SK-N-SH (cell line): Measurements from ENCODE around the gene CD38. TPM values are rescaled to one million over a fixed set of nuclear protein-coding genes. Genes with fewer than 3 reads are reported as not detected.

Experiments
- CTCF ChIA-PET: fragments of 300-600, 350-600 bp; formaldehyde crosslinking; extraction: SDS; loops from one replicate; lab custom pipeline; 2021; lab: Yijun Ruan, JAX
- POLR2A ChIA-PET: fragments of 350-600 bp; sonication (Branson Sonifier 250); formaldehyde crosslinking; extraction: SDS; loops from one replicate; lab custom pipeline; 2020; ENCODE audit warnings: antibody characterized with exemption, inconsistent platforms; lab: Yijun Ruan, JAX
- DNase-seq: peaks from one replicate; pipeline ENCODE4 v3.0.0; 2012
- H2AFZ ChIP-seq: fragments of 200-600 bp; sonication (generic); 2 replicates; pipeline ENCODE4 v1.8.1; 2016; ENCODE audit warnings: antibody characterized with exemption, mild to moderate bottlenecking, low read depth
- H3F3A ChIP-seq: fragments of 200-600 bp; sonication (generic); replicated peaks from 2 replicates; pipeline ENCODE3; 2016; ENCODE audit warnings: antibody characterized with exemption, mild to moderate bottlenecking; ENCODE audit not compliant: insufficient read depth
- H3K27ac ChIP-seq, 2 experiments: fragments of 200-500 bp in 1 of 2; fragments of 200-600 bp in 1 of 2; sonication (Bioruptor generic) in 1 of 2; sonication (generic), shearing (Covaris generic) in 1 of 2; 2 replicates each; pipeline versions ENCODE4 v1.5.1 to v1.6.1; 2014 to 2016; ENCODE audit warnings: low read depth in 2 of 2, inconsistent platforms in 1 of 2, low read length in 1 of 2, mild to moderate bottlenecking in 1 of 2, mixed read lengths in 1 of 2
- H3K27me3 ChIP-seq: fragments of 200-600 bp; sonication (generic), shearing (Covaris generic); 2 replicates; pipeline ENCODE4 v1.6.1; 2016; ENCODE audit warnings: mixed run types; ENCODE audit not compliant: insufficient read depth
- H3K36me3 ChIP-seq, 2 experiments: fragments of 200-500 bp in 1 of 2; fragments of 200-600 bp in 1 of 2; sonication (Bioruptor generic) in 1 of 2; sonication (generic) in 1 of 2; replicated peaks in 1 of 2; 2 replicates each; pipeline versions ENCODE3 to v1.5.1; 2014 to 2016; ENCODE audit warnings: low read length in 1 of 2, mild to moderate bottlenecking in 1 of 2; ENCODE audit not compliant: insufficient read depth in 2 of 2, control insufficient read depth in 1 of 2
- H3K4me1 ChIP-seq, 2 experiments: fragments of 200-500 bp in 1 of 2; fragments of 200-600 bp in 1 of 2; sonication (Bioruptor generic) in 1 of 2; sonication (generic), shearing (Covaris generic) in 1 of 2; 2 replicates each; pipeline versions ENCODE4 v1.5.1 to v1.6.1; 2014 to 2016; ENCODE audit warnings: low read depth in 1 of 2, low read length in 1 of 2, mixed run types in 1 of 2; ENCODE audit not compliant: insufficient read depth in 2 of 2, control insufficient read depth in 1 of 2
- H3K4me2 ChIP-seq: fragments of 200-600 bp; sonication (generic), shearing (Covaris generic); 2 replicates; pipeline ENCODE4 v1.6.1; 2017; ENCODE audit warnings: mixed run types
- H3K4me3 ChIP-seq, 2 experiments: fragments of 200-500 bp in 1 of 2; fragments of 200-600 bp in 1 of 2; sonication (Bioruptor generic) in 1 of 2; sonication (generic), shearing (Covaris generic) in 1 of 2; 2 replicates each; pipeline versions ENCODE4 v1.5.1 to v1.8.1; 2014 to 2016; ENCODE audit warnings: low read depth in 2 of 2, inconsistent platforms in 1 of 2, low read length in 1 of 2, mild to moderate bottlenecking in 1 of 2, mixed read lengths in 1 of 2, moderate library complexity in 1 of 2
- H3K79me2 ChIP-seq: fragments of 200-600 bp; sonication (generic); 2 replicates; pipeline ENCODE4 v1.8.1; 2017; ENCODE audit warnings: mild to moderate bottlenecking; ENCODE audit not compliant: insufficient read depth
- H3K9ac ChIP-seq: fragments of 200-600 bp; sonication (generic); 2 replicates; pipeline ENCODE4 v1.6.1; 2017; ENCODE audit warnings: mixed run types
- H3K9me2 ChIP-seq: fragments of 200-600 bp; sonication (generic); 2 replicates; pipeline ENCODE4 v1.6.1; 2017; ENCODE audit warnings: mixed run types
- H3K9me3 ChIP-seq: fragments of 200-600 bp; sonication (generic); 2 replicates; pipeline ENCODE4 v1.6.1; 2017; ENCODE audit warnings: mixed run types, mild to moderate bottlenecking, moderate library complexity
- H4K20me1 ChIP-seq: fragments of 200-600 bp; sonication (generic); 2 replicates; pipeline ENCODE4 v1.6.1; 2017; ENCODE audit warnings: mild to moderate bottlenecking, mixed run types; ENCODE audit not compliant: insufficient read depth
- CHD2 ChIP-seq: fragments of 150-350 bp; IDR thresholded peaks from 2 replicates; pipeline ENCODE4 v1.6.1; 2018; ENCODE audit warnings: low read length; ENCODE audit not compliant: partially characterized antibody
- ELF1 ChIP-seq: IDR thresholded peaks from 2 replicates; pipeline ENCODE4 v1.4.0; 2012
- IRF3 ChIP-seq: fragments of 150-350 bp; IDR thresholded peaks from 2 replicates; pipeline ENCODE4 v1.6.1; 2016; ENCODE audit warnings: mild to moderate bottlenecking, low read depth, low read length
- MEF2A ChIP-seq: IDR thresholded peaks from 2 replicates; pipeline ENCODE4 v1.4.0; 2012; ENCODE audit warnings: low read depth, borderline replicate concordance
- NFIC ChIP-seq: IDR thresholded peaks from 2 replicates; pipeline ENCODE4 v1.4.0; 2012; ENCODE audit warnings: borderline replicate concordance
- PBX3 ChIP-seq: IDR thresholded peaks from 2 replicates; pipeline ENCODE4; 2012
- RCOR1 ChIP-seq: fragments of 150-350 bp; IDR thresholded peaks from 2 replicates; pipeline ENCODE4 v1.6.1; 2017; ENCODE audit warnings: antibody characterized with exemption, low read length
- RXRA ChIP-seq: IDR thresholded peaks from 2 replicates; pipeline ENCODE4 v1.4.0; 2012; ENCODE audit warnings: low read depth, mild to moderate bottlenecking, borderline replicate concordance
- TAF1 ChIP-seq: IDR thresholded peaks from 2 replicates; pipeline ENCODE4 v1.6.1; 2012; ENCODE audit warnings: low read depth, mild to moderate bottlenecking, low read length, moderate library complexity, borderline replicate concordance
- TCF12 ChIP-seq: IDR thresholded peaks from 2 replicates; pipeline ENCODE4 v1.4.0; 2012
- USF2 ChIP-seq: fragments of 150-350 bp; IDR thresholded peaks from 2 replicates; pipeline ENCODE4 v1.6.1; 2017; ENCODE audit warnings: antibody characterized with exemption, low read length, low read depth, borderline replicate concordance
- YY1 ChIP-seq: IDR thresholded peaks from 2 replicates; pipeline ENCODE4 v1.4.0; 2012; ENCODE audit warnings: low read depth, mild to moderate bottlenecking
- WGBS: methylation state at CpG from one replicate; pipeline ENCODE4 v1.1.6; 2017; ENCODE audit warnings: low lambda C conversion rate; 5-methylcytosine and 5-hydroxymethylcytosine counted together
- polyA plus RNA-seq, 3 experiments: library from polyadenylated mRNA; depleted of rRNA; stranded (reverse); fragments of >200 nt; gene quantifications; 2 replicates each; pipeline ENCODE4 v1.2.3, GENCODE V29; 2012
- TF ChIP-seq, protein P1 (sequence below): IDR thresholded peaks from 2 replicates; pipeline ENCODE4 v1.4.0; 2012; ENCODE audit warnings: low read depth
- TF ChIP-seq, protein P2 (sequence below): IDR thresholded peaks from 2 replicates; pipeline ENCODE4 v1.4.0; 2012; ENCODE audit warnings: low read depth, borderline replicate concordance

The CD38 gene
- polyA plus RNA-seq, 1 of the 3 experiments (the other 2 are of a cell fraction): 0.02 TPM

GRCh38 chr4:15870921-15871664 is 93.0 kb downstream of the CD38 start:
- no peak overlapping the region for H3K27ac ChIP-seq
- CTCF ChIA-PET: interaction anchor here (1.0 to 5.7 kb wide), 5 partner anchors 11 to 89 kb away, joined by 3 to 35 read pairs (median 3); no protein-coding TSS in a partner anchor
- H3K4me3 ChIP-seq: no peak overlapping the region
- H3K36me3 ChIP-seq: no peaks in the 10 kb centered on the region
- H3K27me3 ChIP-seq: no peaks in the 10 kb centered on the region
- DNase-seq: no peak
- H3K79me2 ChIP-seq: no peaks in the 10 kb centered on the region
- no peaks in the 10 kb centered on the region for H4K20me1 ChIP-seq
- 77% methylated on average over 4 of the region's 4 CpGs for WGBS
- H3F3A ChIP-seq: no peaks in the 10 kb centered on the region
- POLR2A ChIA-PET: no interaction called here
- no peaks in the 10 kb centered on the region for H3K4me1 ChIP-seq
- no peak overlapping the region for H2AFZ ChIP-seq
- H3K9me2 ChIP-seq: no peaks in the 10 kb centered on the region
- no peak for TF ChIP-seq TAF1
- no peak for TF ChIP-seq IRF3
- no peak for TF ChIP-seq USF2
- TF ChIP-seq, protein P1, sequence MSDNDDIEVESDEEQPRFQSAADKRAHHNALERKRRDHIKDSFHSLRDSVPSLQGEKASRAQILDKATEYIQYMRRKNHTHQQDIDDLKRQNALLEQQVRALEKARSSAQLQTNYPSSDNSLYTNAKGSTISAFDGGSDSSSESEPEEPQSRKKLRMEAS: no peak
- TF ChIP-seq TCF12: no peak
- no peak for TF ChIP-seq CHD2
- TF ChIP-seq, protein P2, sequence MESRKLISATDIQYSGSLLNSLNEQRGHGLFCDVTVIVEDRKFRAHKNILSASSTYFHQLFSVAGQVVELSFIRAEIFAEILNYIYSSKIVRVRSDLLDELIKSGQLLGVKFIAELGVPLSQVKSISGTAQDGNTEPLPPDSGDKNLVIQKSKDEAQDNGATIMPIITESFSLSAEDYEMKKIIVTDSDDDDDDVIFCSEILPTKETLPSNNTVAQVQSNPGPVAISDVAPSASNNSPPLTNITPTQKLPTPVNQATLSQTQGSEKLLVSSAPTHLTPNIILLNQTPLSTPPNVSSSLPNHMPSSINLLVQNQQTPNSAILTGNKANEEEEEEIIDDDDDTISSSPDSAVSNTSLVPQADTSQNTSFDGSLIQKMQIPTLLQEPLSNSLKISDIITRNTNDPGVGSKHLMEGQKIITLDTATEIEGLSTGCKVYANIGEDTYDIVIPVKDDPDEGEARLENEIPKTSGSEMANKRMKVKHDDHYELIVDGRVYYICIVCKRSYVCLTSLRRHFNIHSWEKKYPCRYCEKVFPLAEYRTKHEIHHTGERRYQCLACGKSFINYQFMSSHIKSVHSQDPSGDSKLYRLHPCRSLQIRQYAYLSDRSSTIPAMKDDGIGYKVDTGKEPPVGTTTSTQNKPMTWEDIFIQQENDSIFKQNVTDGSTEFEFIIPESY: no peak
- TF ChIP-seq PBX3: no peak
- TF ChIP-seq ELF1: no peak
- no peak for TF ChIP-seq NFIC
- no peak for TF ChIP-seq RXRA
- TF ChIP-seq YY1: no peak
- TF ChIP-seq RCOR1: no peak
- no peak for TF ChIP-seq MEF2A
- no peak overlapping the region for H3K9ac ChIP-seq
- H3K9me3 ChIP-seq: no peaks in the 10 kb centered on the region
- H3K4me2 ChIP-seq: no peak overlapping the region
